ENCODE results near the gene FKBP6. TPM values are rescaled to one million over a fixed set of nuclear protein-coding genes. Genes with fewer than 3 reads are reported as not detected.
"Not testable (repeated sequence)": the region's sequence is repeated elsewhere in the genome, so short reads cannot be mapped to it uniquely, and the experiment has no call there.

Gene FKBP6
- total RNA-seq, 1 donor from 2014 or later: not detected

GRCh38 chr7:73324081-73324845, 3.7 kb upstream of the FKBP6 start:
- peak; percentile 52 for DNase-seq (ENCODE audit: low spot score)

GRCh38 chr7:73325424-73325823, 2.5 kb upstream of the FKBP6 start:
- not testable (repeated sequence) for DNase-seq (ENCODE audit: low spot score)

- not testable (repeated sequence) for DNase-seq (ENCODE audit: low spot score)
Measured at GRCh38 chr7:73327449-73327848, 512 bp upstream of the FKBP6 start.

GRCh38 chr7:73328696-73329095, 735 bp downstream of the FKBP6 start:
- DNase-seq (ENCODE audit: low spot score): no peak

- no peak for DNase-seq (ENCODE audit: low spot score)
Measured at GRCh38 chr7:73329861-73330581, 2.1 kb downstream of the FKBP6 start.

GRCh38 chr7:73330772-73331171, 2.8 kb downstream of the FKBP6 start:
- DNase-seq (ENCODE audit: low spot score): no peak

GRCh38 chr7:73332447-73332846, 4.5 kb downstream of the FKBP6 start:
- no peak for DNase-seq (ENCODE audit: low spot score)

- no peak for DNase-seq (ENCODE audit: low spot score)
Measured at GRCh38 chr7:73338321-73338720, 10.4 kb downstream of the FKBP6 start.

GRCh38 chr7:73340514-73340913, 12.6 kb downstream of the FKBP6 start:
- no peak for DNase-seq (ENCODE audit: low spot score)

GRCh38 chr7:73341877-73342276, 13.9 kb downstream of the FKBP6 start:
- no peak for DNase-seq (ENCODE audit: low spot score)

GRCh38 chr7:73342645-73343044, 14.7 kb downstream of the FKBP6 start:
- DNase-seq (ENCODE audit: low spot score): no peak

GRCh38 chr7:73343671-73344380, 15.9 kb downstream of the FKBP6 start:
- no peak for DNase-seq (ENCODE audit: low spot score)

GRCh38 chr7:73345538-73345937, 17.6 kb downstream of the FKBP6 start:
- DNase-seq (ENCODE audit: low spot score): no peak

GRCh38 chr7:73345951-73346350, 18.0 kb downstream of the FKBP6 start:
- DNase-seq (ENCODE audit: low spot score): no peak

GRCh38 chr7:73349763-73350162, 21.8 kb downstream of the FKBP6 start:
- DNase-seq (ENCODE audit: low spot score): no peak

- DNase-seq (ENCODE audit: low spot score): no peak
Measured at GRCh38 chr7:73350306-73351068, 22.5 kb downstream of the FKBP6 start.

- DNase-seq (ENCODE audit: low spot score): no peak
Measured at GRCh38 chr7:73351447-73352167, 23.6 kb downstream of the FKBP6 start.

GRCh38 chr7:73352784-73353183, 24.8 kb downstream of the FKBP6 start:
- no peak for DNase-seq (ENCODE audit: low spot score)

- no peak for DNase-seq (ENCODE audit: low spot score)
Measured at GRCh38 chr7:73353243-73353642, 25.3 kb downstream of the FKBP6 start.

GRCh38 chr7:73354196-73354595, 26.2 kb downstream of the FKBP6 start:
- no peak for DNase-seq (ENCODE audit: low spot score)

GRCh38 chr7:73354821-73355220, 26.9 kb downstream of the FKBP6 start:
- DNase-seq (ENCODE audit: low spot score): no peak
